C1 segment of cervical spinal cord (tissue), 14 donors: ENCODE data around the gene SYNPO.
A peak's percentile ranks its signal among the peaks of the same experiment; 100 is the strongest.

Experiments
- DNase-seq, 14 donors: peaks; one replicate each; lab custom pipeline; 2025; lab: John Stamatoyannopoulos, UW

SYNPO gene

GRCh38 chr5:150641006-150641570 is 628 bp downstream of the SYNPO start:
- peak in 1 of 14 donors; percentile 58 for DNase-seq

- DNase-seq: no peak
Observed at GRCh38 chr5:150641824-150642566, 1.5 kb downstream of the SYNPO start.

- DNase-seq: no peak
Observed at GRCh38 chr5:150642567-150642927, 2.1 kb downstream of the SYNPO start.

- no peak for DNase-seq
Observed at GRCh38 chr5:150642991-150643710, 2.7 kb downstream of the SYNPO start.

- no peak for DNase-seq
Observed at GRCh38 chr5:150644058-150644457, 3.6 kb downstream of the SYNPO start.

- no peak for DNase-seq
Observed at GRCh38 chr5:150644514-150644913, 4.1 kb downstream of the SYNPO start.

- DNase-seq: peak in 4 of 14 donors; percentile 25 to 45 (median 32)
Observed at GRCh38 chr5:150645070-150645700, 4.7 kb downstream of the SYNPO start.

- DNase-seq: no peak
Observed at GRCh38 chr5:150647275-150648251, 7.1 kb downstream of the SYNPO start.

GRCh38 chr5:150648294-150649107 is 8.0 kb downstream of the SYNPO start:
- DNase-seq: no peak

- DNase-seq: no peak
Observed at GRCh38 chr5:150649108-150650020, 8.9 kb downstream of the SYNPO start.

GRCh38 chr5:150650021-150651006 is 9.9 kb downstream of the SYNPO start:
- no peak for DNase-seq

- no peak for DNase-seq
Observed at GRCh38 chr5:150651382-150651781, 10.9 kb downstream of the SYNPO start.

- peak in 1 of 14 donors; percentile 40 for DNase-seq
Observed at GRCh38 chr5:150651924-150652671, 11.6 kb downstream of the SYNPO start.

GRCh38 chr5:150653145-150653761 is 12.8 kb downstream of the SYNPO start:
- DNase-seq: no peak

- DNase-seq: no peak
Observed at GRCh38 chr5:150653762-150654556, 13.5 kb downstream of the SYNPO start.

- no peak for DNase-seq
Observed at GRCh38 chr5:150655221-150655620, 14.8 kb downstream of the SYNPO start.
